Activated CD4-positive, alpha-beta T cell treated with anti-CD3 and anti-CD28 coated beads, Interleukin-2, amount 10 ng/mL, durations not matched to agents 7 days and 5 days (primary cell): ENCODE results near the gene RPL38. TPM values are rescaled to one million over a fixed set of nuclear protein-coding genes. Genes with fewer than 3 reads are reported as not detected.

Source experiments
- CTCF ChIA-PET: fragments of 350-600 bp; sonication (Branson Sonifier 250); formaldehyde crosslinking; loops from one replicate; lab custom pipeline; 2021; ENCODE audit warnings: antibody characterized with exemption; lab: Charles Lee
- POLR2A ChIA-PET: fragments of 350-600 bp; sonication (Branson Sonifier 250); formaldehyde crosslinking; loops from one replicate; lab custom pipeline; 2021; ENCODE audit warnings: antibody characterized with exemption; lab: Charles Lee
- DNase-seq: peaks from one replicate; pipeline ENCODE4 v3.0.0-alpha.2; 2020
- H3K27ac Mint-ChIP-seq: one replicate; pipeline ENCODE4 v1.8.0; 2021; ENCODE audit warnings: mild to moderate bottlenecking, moderate library complexity, mixed read lengths
- H3K27me3 Mint-ChIP-seq: one replicate; pipeline ENCODE4 v1.8.0; 2021; ENCODE audit warnings: mixed read lengths
- H3K36me3 Mint-ChIP-seq: one replicate; pipeline ENCODE4 v1.8.0; 2021; ENCODE audit warnings: low read depth, mixed read lengths
- H3K4me1 Mint-ChIP-seq: one replicate; pipeline ENCODE4 v1.8.0; 2021; ENCODE audit warnings: mixed read lengths
- H3K4me3 Mint-ChIP-seq: one replicate; pipeline ENCODE4 v1.8.0; 2021; ENCODE audit warnings: mild to moderate bottlenecking, moderate library complexity, mixed read lengths
- H3K9me3 Mint-ChIP-seq: one replicate; pipeline ENCODE4 v1.8.0; 2021; ENCODE audit warnings: mixed read lengths
- total RNA-seq, 2 experiments: library from RNA; stranded (reverse); gene quantifications; one replicate each; pipeline ENCODE4 v1.2.3, GENCODE V29; 2021

Gene RPL38
- total RNA-seq, 2 experiments from 2014 or later = 1,114 to 1,326 TPM

- Mint-ChIP-seq H3K4me3 (no peak overlapping the region), H3K36me3 (no peaks in the 10 kb centered on the region), H3K9me3 (no peaks in the 10 kb centered on the region), H3K27ac (no peak overlapping the region), H3K4me1 (peaks cover 3% of the 10 kb centered on the region), H3K27me3 (no peaks in the 10 kb centered on the region)
- ChIA-PET POLR2A (no interaction called here), CTCF (interaction anchor here (0.6 to 1.2 kb wide), 2 partner anchors 22 to 40 kb away, joined by 3 read pairs; no protein-coding TSS in a partner anchor)
- no peak for DNase-seq
Observed at GRCh38 chr17:74239172-74239571, 35.7 kb downstream of the RPL38 start.

GRCh38 chr17:74240618-74241205 is 37.2 kb downstream of the RPL38 start:
- H3K27me3 Mint-ChIP-seq = no peaks in the 10 kb centered on the region
- no peak overlapping the region for H3K27ac Mint-ChIP-seq
- no peak overlapping the region for H3K4me3 Mint-ChIP-seq
- ChIA-PET CTCF (interaction anchor here (0.9 kb wide), 1 partner anchor 9 kb away, joined by 3 read pairs; no protein-coding TSS in a partner anchor), POLR2A (no interaction called here)
- H3K9me3 Mint-ChIP-seq = no peaks in the 10 kb centered on the region
- no peaks in the 10 kb centered on the region for H3K4me1 Mint-ChIP-seq
- H3K36me3 Mint-ChIP-seq = no peaks in the 10 kb centered on the region
- DNase-seq = no peak

- ChIA-PET POLR2A (no interaction called here), CTCF (interaction anchor here (0.6 to 0.9 kb wide), 2 partner anchors 9 to 14 kb away, joined by 3 to 4 read pairs; no protein-coding TSS in a partner anchor)
- Mint-ChIP-seq H3K27me3 (no peaks in the 10 kb centered on the region), H3K27ac (no peak overlapping the region), H3K36me3 (no peaks in the 10 kb centered on the region), H3K4me1 (no peaks in the 10 kb centered on the region), H3K9me3 (no peaks in the 10 kb centered on the region), H3K4me3 (no peak overlapping the region)
- DNase-seq = no peak
Observed at GRCh38 chr17:74241431-74241830, 38.0 kb downstream of the RPL38 start.

GRCh38 chr17:74241847-74242246 is 38.4 kb downstream of the RPL38 start:
- POLR2A ChIA-PET = interaction anchor here (0.7 kb wide), 1 partner anchor 15 kb away, joined by 3 read pairs; no protein-coding TSS in a partner anchor
- H3K36me3 Mint-ChIP-seq = no peaks in the 10 kb centered on the region
- no peak for DNase-seq
- H3K4me3 Mint-ChIP-seq = no peak overlapping the region
- CTCF ChIA-PET = interaction anchor here (0.6 kb wide), 1 partner anchor 15 kb away, joined by 4 read pairs; no protein-coding TSS in a partner anchor
- no peaks in the 10 kb centered on the region for H3K4me1 Mint-ChIP-seq
- no peak overlapping the region for H3K27ac Mint-ChIP-seq
- H3K9me3 Mint-ChIP-seq = no peaks in the 10 kb centered on the region
- H3K27me3 Mint-ChIP-seq = no peaks in the 10 kb centered on the region

GRCh38 chr17:74243013-74243755 is 39.7 kb downstream of the RPL38 start:
- ChIA-PET POLR2A (no interaction called here), CTCF (no interaction called here)
- no peaks in the 10 kb centered on the region for H3K9me3 Mint-ChIP-seq
- H3K4me3 Mint-ChIP-seq = no peak overlapping the region
- no peaks in the 10 kb centered on the region for H3K27me3 Mint-ChIP-seq
- no peaks in the 10 kb centered on the region for H3K4me1 Mint-ChIP-seq
- no peak for DNase-seq
- no peaks in the 10 kb centered on the region for H3K36me3 Mint-ChIP-seq
- no peak overlapping the region for H3K27ac Mint-ChIP-seq

- Mint-ChIP-seq H3K36me3 (no peaks in the 10 kb centered on the region), H3K27me3 (no peaks in the 10 kb centered on the region), H3K9me3 (no peaks in the 10 kb centered on the region), H3K4me1 (no peaks in the 10 kb centered on the region), H3K27ac (no peak overlapping the region), H3K4me3 (no peak overlapping the region)
- DNase-seq = no peak
- POLR2A ChIA-PET = no interaction called here
- CTCF ChIA-PET = no interaction called here
Observed at GRCh38 chr17:74244128-74244527, 40.6 kb downstream of the RPL38 start.

GRCh38 chr17:74244548-74244947 is 41.1 kb downstream of the RPL38 start:
- no peaks in the 10 kb centered on the region for H3K27me3 Mint-ChIP-seq
- CTCF ChIA-PET = interaction anchor here (0.6 kb wide), 1 partner anchor 21 kb away, joined by 3 read pairs; no protein-coding TSS in a partner anchor
- POLR2A ChIA-PET = no interaction called here

GRCh38 chr17:74245145-74245831 is 41.8 kb downstream of the RPL38 start:
- Mint-ChIP-seq H3K4me3 (no peak overlapping the region), H3K9me3 (no peaks in the 10 kb centered on the region), H3K27me3 (no peaks in the 10 kb centered on the region), H3K27ac (no peak overlapping the region), H3K36me3 (no peaks in the 10 kb centered on the region), H3K4me1 (no peaks in the 10 kb centered on the region)
- ChIA-PET CTCF (interaction anchor here (0.5 to 0.7 kb wide), 3 partner anchors 18 to 87 kb away, joined by 3 to 5 read pairs (median 3); no protein-coding TSS in a partner anchor), POLR2A (no interaction called here)
- no peak for DNase-seq

More at GRCh38 chr17:74244548-74244947, 41.1 kb downstream of the RPL38 start:
- H3K36me3 Mint-ChIP-seq = no peaks in the 10 kb centered on the region
- H3K4me3 Mint-ChIP-seq = no peak overlapping the region
- H3K27ac Mint-ChIP-seq = no peak overlapping the region
- no peaks in the 10 kb centered on the region for H3K4me1 Mint-ChIP-seq
- H3K9me3 Mint-ChIP-seq = no peaks in the 10 kb centered on the region
- no peak for DNase-seq

- H3K4me1 Mint-ChIP-seq = no peaks in the 10 kb centered on the region
- DNase-seq = no peak
- no peak overlapping the region for H3K27ac Mint-ChIP-seq
- CTCF ChIA-PET = interaction anchor here (0.5 to 0.7 kb wide), 3 partner anchors 19 to 86 kb away, joined by 3 to 5 read pairs (median 3); no protein-coding TSS in a partner anchor
- no peaks in the 10 kb centered on the region for H3K27me3 Mint-ChIP-seq
- H3K9me3 Mint-ChIP-seq = no peaks in the 10 kb centered on the region
- no peak overlapping the region for H3K4me3 Mint-ChIP-seq
- H3K36me3 Mint-ChIP-seq = no peaks in the 10 kb centered on the region
- POLR2A ChIA-PET = no interaction called here
Observed at GRCh38 chr17:74245871-74246270, 42.4 kb downstream of the RPL38 start.

- no peaks in the 10 kb centered on the region for H3K36me3 Mint-ChIP-seq
- no peak overlapping the region for H3K27ac Mint-ChIP-seq
- no peak overlapping the region for H3K4me3 Mint-ChIP-seq
- DNase-seq = no peak
- CTCF ChIA-PET = interaction anchor here (0.6 to 1.3 kb wide), 2 partner anchors 30 to 39 kb away, joined by 3 read pairs; no protein-coding TSS in a partner anchor
- H3K9me3 Mint-ChIP-seq = no peaks in the 10 kb centered on the region
- POLR2A ChIA-PET = no interaction called here
- no peaks in the 10 kb centered on the region for H3K4me1 Mint-ChIP-seq
- H3K27me3 Mint-ChIP-seq = no peaks in the 10 kb centered on the region
Observed at GRCh38 chr17:74249590-74250270, 46.3 kb downstream of the RPL38 start.

GRCh38 chr17:74250324-74250995 is 47.0 kb downstream of the RPL38 start:
- H3K27ac Mint-ChIP-seq = no peak overlapping the region
- H3K4me1 Mint-ChIP-seq = no peaks in the 10 kb centered on the region
- no peak for DNase-seq
- ChIA-PET POLR2A (no interaction called here), CTCF (interaction anchor here (1.3 kb wide), 1 partner anchor 38 kb away, joined by 3 read pairs; no protein-coding TSS in a partner anchor)
- no peak overlapping the region for H3K4me3 Mint-ChIP-seq
- no peaks in the 10 kb centered on the region for H3K9me3 Mint-ChIP-seq
- no peaks in the 10 kb centered on the region for H3K27me3 Mint-ChIP-seq
- no peaks in the 10 kb centered on the region for H3K36me3 Mint-ChIP-seq

- Mint-ChIP-seq H3K27me3 (no peaks in the 10 kb centered on the region), H3K4me1 (no peaks in the 10 kb centered on the region), H3K27ac (no peak overlapping the region), H3K9me3 (no peaks in the 10 kb centered on the region), H3K36me3 (no peaks in the 10 kb centered on the region), H3K4me3 (no peak overlapping the region)
- ChIA-PET POLR2A (no interaction called here), CTCF (interaction anchor here (1.3 kb wide), 1 partner anchor 37 kb away, joined by 3 read pairs; no protein-coding TSS in a partner anchor)
- DNase-seq = no peak
Observed at GRCh38 chr17:74251051-74251450, 47.6 kb downstream of the RPL38 start.
